GM06990 (cell line): ENCODE data around the gene SIRT3.

Source experiments
- DNase-seq: peaks from one replicate; pipeline ENCODE4 v3.0.0-alpha.2; 2011; ENCODE audit not compliant: insufficient read length; ENCODE audit errors: extremely low read depth
- H3K27me3 ChIP-seq: replicated peaks from 2 replicates; pipeline ENCODE4 v1.6.0; 2011; ENCODE audit warnings: low read length; ENCODE audit not compliant: control insufficient read depth, insufficient read depth
- H3K36me3 ChIP-seq: 2 replicates; pipeline ENCODE4 v1.5.1; 2011; ENCODE audit warnings: low read length; ENCODE audit not compliant: control insufficient read depth, insufficient read depth
- H3K4me3 ChIP-seq: replicated peaks from 2 replicates; pipeline ENCODE4 v1.5.1; 2011; ENCODE audit warnings: low read depth, mild to moderate bottlenecking, control low read depth, low read length
- TF ChIP-seq, protein P1 (sequence below): IDR thresholded peaks from 2 replicates; pipeline ENCODE4 v1.5.1; 2011; ENCODE audit warnings: low read length, control low read depth, mild to moderate bottlenecking, inconsistent platforms; ENCODE audit not compliant: insufficient read depth, poor library complexity, severe bottlenecking

The SIRT3 gene

DNA sequence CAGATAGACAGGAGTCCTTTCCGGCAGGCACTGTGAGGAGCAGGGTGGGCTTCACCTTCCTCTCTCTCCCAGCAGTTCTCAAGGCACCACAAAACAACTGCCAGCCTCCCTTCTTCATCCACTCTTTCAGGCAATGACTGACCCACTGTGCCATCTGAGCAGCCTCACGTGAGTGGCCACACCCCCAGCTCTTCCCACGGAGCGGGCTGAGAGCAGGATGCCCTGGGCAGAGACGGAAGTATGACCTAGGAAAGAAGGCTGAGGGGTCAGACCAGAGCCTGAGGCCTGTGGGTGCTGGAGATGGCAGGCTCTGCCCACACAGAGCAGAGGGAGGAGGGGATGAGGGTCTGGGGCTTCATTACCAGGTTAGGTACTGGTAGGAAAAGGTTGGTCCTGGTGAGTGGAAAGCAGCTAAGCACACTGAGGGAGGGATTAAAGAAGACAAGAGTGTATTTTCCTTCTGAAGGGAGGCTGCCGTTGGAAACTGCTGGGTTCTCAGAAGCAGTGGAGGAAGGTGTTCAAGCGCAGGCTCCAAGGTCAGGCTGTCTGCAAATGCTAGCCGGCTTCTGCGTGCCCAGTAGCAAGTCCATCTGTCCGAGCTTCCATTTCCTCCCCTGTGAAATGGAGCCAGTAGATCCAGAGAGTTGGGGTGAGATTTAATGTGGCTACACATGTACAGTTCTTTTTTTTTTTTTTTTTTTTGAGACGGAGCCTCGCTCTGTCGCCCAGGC lies 46.7 kb upstream of the SIRT3 start:
- Histone ChIP-seq H3K4me3 (no peak overlapping the region), H3K27me3 (peaks cover 2% of the 10 kb centered on the region; the same call in 1 of the 2 replicates), H3K36me3 (no peaks in the 10 kb centered on the region)
- DNase-seq, result no peak
- TF ChIP-seq, protein P1, sequence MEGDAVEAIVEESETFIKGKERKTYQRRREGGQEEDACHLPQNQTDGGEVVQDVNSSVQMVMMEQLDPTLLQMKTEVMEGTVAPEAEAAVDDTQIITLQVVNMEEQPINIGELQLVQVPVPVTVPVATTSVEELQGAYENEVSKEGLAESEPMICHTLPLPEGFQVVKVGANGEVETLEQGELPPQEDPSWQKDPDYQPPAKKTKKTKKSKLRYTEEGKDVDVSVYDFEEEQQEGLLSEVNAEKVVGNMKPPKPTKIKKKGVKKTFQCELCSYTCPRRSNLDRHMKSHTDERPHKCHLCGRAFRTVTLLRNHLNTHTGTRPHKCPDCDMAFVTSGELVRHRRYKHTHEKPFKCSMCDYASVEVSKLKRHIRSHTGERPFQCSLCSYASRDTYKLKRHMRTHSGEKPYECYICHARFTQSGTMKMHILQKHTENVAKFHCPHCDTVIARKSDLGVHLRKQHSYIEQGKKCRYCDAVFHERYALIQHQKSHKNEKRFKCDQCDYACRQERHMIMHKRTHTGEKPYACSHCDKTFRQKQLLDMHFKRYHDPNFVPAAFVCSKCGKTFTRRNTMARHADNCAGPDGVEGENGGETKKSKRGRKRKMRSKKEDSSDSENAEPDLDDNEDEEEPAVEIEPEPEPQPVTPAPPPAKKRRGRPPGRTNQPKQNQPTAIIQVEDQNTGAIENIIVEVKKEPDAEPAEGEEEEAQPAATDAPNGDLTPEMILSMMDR, result no peak

DNA sequence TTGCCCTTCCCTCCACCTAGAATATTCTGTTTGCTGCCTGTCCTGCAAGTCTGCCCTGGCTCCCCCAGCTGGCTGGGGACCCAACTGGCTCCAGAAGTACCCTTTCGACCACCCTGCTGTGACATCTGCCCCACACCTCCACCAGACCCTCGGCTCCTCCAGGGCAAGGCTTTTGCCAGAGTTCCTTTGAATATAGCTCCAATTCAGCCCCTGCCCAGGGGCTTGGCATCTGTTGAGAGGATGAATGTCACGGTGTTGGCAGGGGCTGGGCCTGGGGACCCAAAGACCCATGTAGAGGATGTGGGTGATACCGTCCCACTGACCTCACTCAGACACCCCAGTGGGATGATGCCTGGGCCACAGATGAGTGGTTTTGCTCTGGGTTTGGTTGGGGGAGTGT lies 46.0 kb upstream of the SIRT3 start:
- Histone ChIP-seq H3K36me3 (no peaks in the 10 kb centered on the region), H3K27me3 (peaks cover 2% of the 10 kb centered on the region; the same call in 1 of the 2 replicates), H3K4me3 (no peak overlapping the region)
- TF ChIP-seq, protein P1, result no peak
- DNase-seq, result no peak

DNA sequence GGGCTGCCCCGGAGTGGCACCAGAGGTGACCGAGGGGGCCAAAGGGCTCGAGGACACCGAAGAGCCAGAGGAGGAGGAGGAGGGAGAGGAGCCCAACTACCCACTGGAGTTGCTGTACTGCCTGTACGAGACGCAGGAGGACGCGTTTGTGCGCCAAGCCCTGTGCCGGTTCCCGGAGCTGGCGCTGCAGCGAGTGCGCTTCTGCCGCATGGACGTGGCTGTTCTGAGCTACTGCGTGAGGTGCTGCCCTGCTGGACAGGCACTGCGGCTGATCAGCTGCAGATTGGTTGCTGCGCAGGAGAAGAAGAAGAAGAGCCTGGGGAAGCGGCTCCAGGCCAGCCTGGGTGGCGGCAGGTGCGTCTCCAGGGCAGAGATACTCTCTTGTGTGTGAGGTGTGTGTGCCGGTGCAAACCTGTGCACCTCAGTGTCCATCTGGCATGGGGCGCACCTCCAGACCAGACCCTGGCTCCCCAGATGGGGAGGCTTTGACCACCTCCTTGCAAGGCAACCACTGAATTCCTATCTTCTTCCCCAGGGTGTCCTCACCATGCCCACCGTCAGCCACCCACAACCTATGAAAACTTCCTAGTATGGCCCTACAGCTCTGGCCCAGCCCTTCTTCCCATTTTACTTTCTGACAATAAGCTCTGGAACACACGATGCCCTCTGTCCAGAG lies 45.5 kb upstream of the SIRT3 start:
- TF ChIP-seq, protein P1, result no peak
- Histone ChIP-seq H3K36me3 (no peaks in the 10 kb centered on the region), H3K27me3 (peaks cover 2% of the 10 kb centered on the region; the same call in 1 of the 2 replicates), H3K4me3 (no peak overlapping the region)
- DNase-seq, result no peak

DNA sequence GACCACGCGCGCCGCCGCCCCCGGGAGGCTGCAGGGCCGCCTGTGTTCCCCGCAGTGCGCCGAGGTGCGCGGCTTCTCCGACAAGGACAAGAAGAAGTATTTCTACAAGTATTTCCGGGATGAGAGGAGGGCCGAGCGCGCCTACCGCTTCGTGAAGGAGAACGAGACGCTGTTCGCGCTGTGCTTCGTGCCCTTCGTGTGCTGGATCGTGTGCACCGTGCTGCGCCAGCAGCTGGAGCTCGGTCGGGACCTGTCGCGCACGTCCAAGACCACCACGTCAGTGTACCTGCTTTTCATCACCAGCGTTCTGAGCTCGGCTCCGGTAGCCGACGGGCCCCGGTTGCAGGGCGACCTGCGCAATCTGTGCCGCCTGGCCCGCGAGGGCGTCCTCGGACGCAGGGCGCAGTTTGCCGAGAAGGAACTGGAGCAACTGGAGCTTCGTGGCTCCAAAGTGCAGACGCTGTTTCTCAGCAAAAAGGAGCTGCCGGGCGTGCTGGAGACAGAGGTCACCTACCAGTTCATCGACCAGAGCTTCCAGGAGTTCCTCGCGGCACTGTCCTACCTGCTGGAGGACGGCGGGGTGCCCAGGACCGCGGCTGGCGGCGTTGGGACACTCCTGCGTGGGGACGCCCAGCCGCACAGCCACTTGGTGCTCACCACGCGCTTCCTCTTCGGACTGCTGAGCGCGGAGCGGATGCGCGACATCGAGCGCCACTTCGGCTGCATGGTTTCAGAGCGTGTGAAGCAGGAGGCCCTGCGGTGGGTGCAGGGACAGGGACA lies 44.8 kb upstream of the SIRT3 start:
- peaks cover 2% of the 10 kb centered on the region; the same call in 1 of the 2 replicates for H3K27me3 ChIP-seq
- H3K36me3 ChIP-seq, result no peaks in the 10 kb centered on the region
- TF ChIP-seq, protein P1, result no peak
- no peak for DNase-seq
- no peak overlapping the region for H3K4me3 ChIP-seq

DNA sequence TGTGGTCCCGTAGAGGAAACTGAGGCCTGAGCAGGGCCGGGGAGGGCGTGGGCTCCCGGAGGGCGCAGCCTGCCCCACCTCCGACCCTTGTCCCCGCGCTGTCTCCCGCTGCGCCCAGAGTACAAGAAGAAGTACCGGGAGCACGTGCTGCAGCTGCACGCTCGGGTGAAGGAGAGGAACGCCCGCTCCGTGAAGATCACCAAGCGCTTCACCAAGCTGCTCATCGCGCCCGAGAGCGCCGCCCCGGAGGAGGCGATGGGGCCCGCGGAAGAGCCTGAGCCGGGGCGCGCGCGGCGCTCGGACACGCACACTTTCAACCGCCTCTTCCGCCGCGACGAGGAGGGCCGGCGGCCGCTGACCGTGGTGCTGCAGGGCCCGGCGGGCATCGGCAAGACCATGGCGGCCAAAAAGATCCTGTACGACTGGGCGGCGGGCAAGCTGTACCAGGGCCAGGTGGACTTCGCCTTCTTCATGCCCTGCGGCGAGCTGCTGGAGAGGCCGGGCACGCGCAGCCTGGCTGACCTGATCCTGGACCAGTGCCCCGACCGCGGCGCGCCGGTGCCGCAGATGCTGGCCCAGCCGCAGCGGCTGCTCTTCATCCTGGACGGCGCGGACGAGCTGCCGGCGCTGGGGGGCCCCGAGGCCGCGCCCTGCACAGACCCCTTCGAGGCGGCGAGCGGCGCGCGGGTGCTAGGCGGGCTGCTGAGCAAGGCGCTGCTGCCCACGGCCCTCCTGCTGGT lies 44.0 kb upstream of the SIRT3 start:
- DNase-seq, result no peak
- Histone ChIP-seq H3K36me3 (no peaks in the 10 kb centered on the region), H3K4me3 (no peak overlapping the region), H3K27me3 (peaks cover 2% of the 10 kb centered on the region; the same call in 1 of the 2 replicates)
- TF ChIP-seq, protein P1, result no peak
